Measurements from ENCODE around the gene FSD1L.
"Not testable (repeated sequence)": the region's sequence is repeated elsewhere in the genome, so short reads cannot be mapped to it uniquely, and the experiment has no call there.

Gene FSD1L

GRCh38 chr9:105510024-105510423 lies 62.2 kb downstream of the FSD1L start:
- peaks cover 63% of the 10 kb centered on the region for H3K36me3 ChIP-seq (ENCODE audit: insufficient read depth, low read length)
- no peak overlapping the region for H3K4me3 ChIP-seq (ENCODE audit: low read length)
- no peaks in the 10 kb centered on the region for H3K27me3 ChIP-seq (ENCODE audit: insufficient read depth, low read length)
- H3K4me1 ChIP-seq (ENCODE audit: insufficient read depth, low read length) = no peaks in the 10 kb centered on the region
- H3K9me3 ChIP-seq (ENCODE audit: low read length) = peaks cover 5% of the 10 kb centered on the region
- no peak overlapping the region for H2AFZ ChIP-seq (ENCODE audit: low read depth, low read length)

- H3K36me3 ChIP-seq (ENCODE audit: insufficient read depth, low read length) = peaks cover 75% of the 10 kb centered on the region
- no peaks in the 10 kb centered on the region for H3K27me3 ChIP-seq (ENCODE audit: insufficient read depth, low read length)
- no peaks in the 10 kb centered on the region for H3K4me1 ChIP-seq (ENCODE audit: insufficient read depth, low read length)
- peaks cover 18% of the 10 kb centered on the region for H3K9me3 ChIP-seq (ENCODE audit: low read length)
- H3K4me3 ChIP-seq (ENCODE audit: low read length) = no peak overlapping the region
- H2AFZ ChIP-seq (ENCODE audit: low read depth, low read length) = no peak overlapping the region
These were observed 63.6 kb downstream of the FSD1L start for GRCh38 chr9:105511446-105511845.

DNA sequence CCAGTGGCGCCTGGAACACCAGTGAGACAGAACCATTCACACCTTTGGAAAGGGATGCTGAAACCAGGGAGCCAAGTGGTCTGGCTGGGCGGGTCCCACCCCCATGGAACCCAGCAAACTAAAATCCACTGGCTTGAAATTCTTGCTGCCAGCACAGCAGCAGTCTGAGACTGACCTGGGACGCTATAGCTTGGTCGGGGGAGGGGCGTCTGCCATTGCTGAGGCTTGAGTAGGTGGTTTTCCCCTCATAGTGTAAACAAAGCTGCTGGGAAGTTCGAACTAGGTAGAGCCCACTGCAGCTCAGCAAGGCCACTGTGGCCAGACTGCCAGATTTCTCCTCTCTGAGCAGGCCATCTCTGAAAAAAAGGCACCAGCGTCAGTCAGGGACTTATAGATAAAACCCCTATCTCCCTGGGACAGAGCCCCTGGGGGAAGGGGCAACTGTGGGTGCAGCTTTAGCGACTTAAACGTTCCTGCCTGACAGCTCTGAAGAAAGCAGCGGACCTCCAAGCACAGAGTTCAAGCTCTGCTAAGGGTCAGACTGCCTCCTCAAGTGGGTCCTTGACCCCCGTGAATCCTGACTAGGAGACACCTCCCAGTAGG lies 68.1 kb downstream of the FSD1L start:
- no peaks in the 10 kb centered on the region for H3K27me3 ChIP-seq (ENCODE audit: insufficient read depth, low read length)
- no peak overlapping the region for H3K4me3 ChIP-seq (ENCODE audit: low read length)
- H3K4me1 ChIP-seq (ENCODE audit: insufficient read depth, low read length) = no peaks in the 10 kb centered on the region
- H3K9me3 ChIP-seq (ENCODE audit: low read length) = peaks cover 19% of the 10 kb centered on the region
- peaks cover 54% of the 10 kb centered on the region for H3K36me3 ChIP-seq (ENCODE audit: insufficient read depth, low read length)
- H2AFZ ChIP-seq (ENCODE audit: low read depth, low read length) = no peak overlapping the region

DNA sequence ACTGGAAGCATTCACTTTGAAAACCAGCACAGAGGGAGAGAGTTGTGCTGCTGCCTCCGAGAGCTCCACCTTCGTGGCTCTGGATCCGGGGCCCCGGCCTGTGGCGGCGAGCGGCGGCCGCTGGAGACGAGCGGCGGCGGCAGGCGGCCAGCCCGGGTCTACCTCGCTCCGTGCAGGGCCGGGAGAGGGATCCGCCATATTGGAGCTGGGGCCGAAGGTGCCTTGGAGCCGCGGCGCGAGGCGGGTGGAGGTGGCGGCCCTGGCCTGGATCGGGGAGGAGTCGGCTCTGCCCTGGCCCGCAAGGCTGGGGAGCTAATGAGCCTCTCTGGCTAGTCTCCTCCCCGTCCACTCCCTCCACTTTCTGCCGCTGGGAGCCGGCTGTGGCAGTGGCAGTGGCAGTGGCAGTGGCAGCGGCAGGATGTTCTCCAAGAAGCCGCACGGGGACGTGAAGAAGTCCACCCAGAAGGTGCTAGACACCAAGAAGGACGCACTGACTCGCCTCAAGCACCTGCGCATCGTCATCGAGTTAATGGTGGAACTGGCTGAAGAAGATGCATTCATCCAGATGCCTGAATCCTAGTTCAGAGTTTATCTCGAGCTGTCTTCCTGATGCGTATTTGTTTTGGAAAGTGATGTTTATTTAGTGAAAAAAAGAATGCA lies 72.0 kb downstream of the FSD1L start:
- H3K4me1 ChIP-seq (ENCODE audit: insufficient read depth, low read length); H3K27me3 ChIP-seq (ENCODE audit: insufficient read depth, low read length); H2AFZ ChIP-seq (ENCODE audit: low read depth, low read length): not testable (repeated sequence)
- Histone ChIP-seq H3K36me3 (ENCODE audit: insufficient read depth, low read length) (peaks cover 24% of the 10 kb centered on the region), H3K9me3 (ENCODE audit: low read length) (peaks cover 18% of the 10 kb centered on the region), H3K4me3 (ENCODE audit: low read length) (peak overlapping the region; percentile 38)

DNA sequence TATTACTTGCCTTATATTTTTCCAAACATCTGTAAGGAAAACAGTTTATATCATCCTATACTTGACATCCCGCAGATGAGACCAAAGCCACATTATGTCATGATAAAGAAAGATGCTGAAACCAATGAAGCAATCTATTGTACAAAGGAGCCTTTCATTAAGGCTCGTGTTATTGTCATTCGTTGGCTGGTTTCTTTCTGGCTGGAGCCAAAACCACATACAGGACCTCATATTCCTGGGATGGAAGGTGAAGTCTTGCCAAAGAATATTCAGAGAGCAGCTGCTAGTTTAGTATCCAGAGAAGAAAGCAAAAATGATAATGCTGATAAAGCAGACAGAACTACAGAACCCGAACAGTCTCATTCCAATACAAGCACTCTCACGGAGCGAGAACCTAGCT lies 73.2 kb downstream of the FSD1L start:
- H3K27me3 ChIP-seq (ENCODE audit: insufficient read depth, low read length); H3K9me3 ChIP-seq (ENCODE audit: low read length); H2AFZ ChIP-seq (ENCODE audit: low read depth, low read length); H3K4me1 ChIP-seq (ENCODE audit: insufficient read depth, low read length); H3K4me3 ChIP-seq (ENCODE audit: low read length): not testable (repeated sequence)
- peaks cover 15% of the 10 kb centered on the region for H3K36me3 ChIP-seq (ENCODE audit: insufficient read depth, low read length)

GRCh38 chr9:105522618-105523385 lies 75.0 kb downstream of the FSD1L start:
- not testable (repeated sequence) for H3K4me3 ChIP-seq (ENCODE audit: low read length); H3K36me3 ChIP-seq (ENCODE audit: insufficient read depth, low read length); H3K27me3 ChIP-seq (ENCODE audit: insufficient read depth, low read length)

GRCh38 chr9:105531530-105531929 lies 83.7 kb downstream of the FSD1L start:
- peaks cover 25% of the 10 kb centered on the region for H3K36me3 ChIP-seq (ENCODE audit: insufficient read depth, low read length)
- H3K4me1 ChIP-seq (ENCODE audit: insufficient read depth, low read length) = no peaks in the 10 kb centered on the region
- H3K4me3 ChIP-seq (ENCODE audit: low read length) = no peak overlapping the region
- H3K9me3 ChIP-seq (ENCODE audit: low read length) = no peaks in the 10 kb centered on the region
- no peak overlapping the region for H2AFZ ChIP-seq (ENCODE audit: low read depth, low read length)
- H3K27me3 ChIP-seq (ENCODE audit: insufficient read depth, low read length) = no peaks in the 10 kb centered on the region

More at GRCh38 chr9:105522618-105523385, 75.0 kb downstream of the FSD1L start:
- not testable (repeated sequence) for H3K9me3 ChIP-seq (ENCODE audit: low read length); H3K4me1 ChIP-seq (ENCODE audit: insufficient read depth, low read length); H2AFZ ChIP-seq (ENCODE audit: low read depth, low read length)

DNA sequence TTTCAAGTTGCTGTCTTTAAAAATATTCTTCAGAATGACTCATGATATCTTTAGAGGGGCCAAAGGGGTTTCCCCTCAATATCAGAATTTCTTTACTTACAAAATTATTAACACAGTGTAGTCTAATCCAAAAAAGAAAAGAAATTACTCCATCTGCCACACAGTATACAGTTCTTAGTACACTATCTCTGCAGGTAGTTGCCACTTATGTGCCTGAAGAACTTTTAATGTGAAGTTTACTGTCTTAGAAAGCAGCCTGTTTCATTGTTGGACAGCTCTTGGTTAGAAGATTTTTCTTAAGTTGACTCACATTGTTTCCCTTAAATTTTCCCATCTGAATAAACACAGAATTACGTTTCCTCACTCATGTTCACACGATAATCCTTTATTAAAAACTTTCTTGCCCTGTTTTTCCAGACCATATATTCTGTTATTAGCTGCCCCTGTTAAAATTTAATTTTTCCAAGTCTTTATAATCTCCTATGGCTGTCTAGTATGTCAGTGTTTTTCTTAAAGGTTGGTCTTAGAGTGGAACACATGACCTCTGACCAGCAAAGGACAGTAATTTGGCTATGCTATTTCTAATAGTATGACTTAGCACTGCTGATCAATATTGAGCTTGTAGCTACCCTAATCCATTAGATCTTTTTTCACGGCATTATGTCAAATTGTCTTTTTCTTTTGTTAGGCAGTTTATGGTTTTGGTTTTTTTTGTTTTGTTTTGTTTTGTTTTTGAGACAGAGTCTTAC lies 88.3 kb downstream of the FSD1L start:
- no peaks in the 10 kb centered on the region for H3K4me1 ChIP-seq (ENCODE audit: insufficient read depth, low read length)
- H3K36me3 ChIP-seq (ENCODE audit: insufficient read depth, low read length) = peaks cover 39% of the 10 kb centered on the region
- H3K9me3 ChIP-seq (ENCODE audit: low read length) = no peaks in the 10 kb centered on the region
- no peaks in the 10 kb centered on the region for H3K27me3 ChIP-seq (ENCODE audit: insufficient read depth, low read length)
- H2AFZ ChIP-seq (ENCODE audit: low read depth, low read length) = no peak overlapping the region
- no peak overlapping the region for H3K4me3 ChIP-seq (ENCODE audit: low read length)

DNA sequence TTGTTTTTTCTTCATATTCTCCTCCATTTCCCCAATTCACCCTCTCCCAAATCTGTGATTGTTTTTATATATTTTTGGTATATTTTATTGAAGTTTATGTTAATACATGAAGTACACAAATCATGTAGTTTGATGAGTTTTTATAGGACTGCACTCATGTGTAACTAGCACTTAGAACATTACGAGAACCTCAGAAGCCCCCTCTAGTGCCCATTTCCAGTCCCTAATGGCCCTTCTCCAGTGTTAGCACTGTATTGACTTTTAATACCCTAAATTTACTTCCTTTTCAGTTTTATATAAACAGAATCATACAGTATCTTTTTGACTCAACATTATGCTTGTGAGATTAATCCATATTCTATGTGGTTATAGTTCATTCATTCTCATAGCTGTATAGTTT lies 91.6 kb downstream of the FSD1L start:
- Histone ChIP-seq H3K27me3 (ENCODE audit: insufficient read depth, low read length) (no peaks in the 10 kb centered on the region), H3K9me3 (ENCODE audit: low read length) (no peaks in the 10 kb centered on the region), H2AFZ (ENCODE audit: low read depth, low read length) (no peak overlapping the region), H3K36me3 (ENCODE audit: insufficient read depth, low read length) (peaks cover 39% of the 10 kb centered on the region), H3K4me3 (ENCODE audit: low read length) (no peak overlapping the region), H3K4me1 (ENCODE audit: insufficient read depth, low read length) (no peaks in the 10 kb centered on the region)

DNA sequence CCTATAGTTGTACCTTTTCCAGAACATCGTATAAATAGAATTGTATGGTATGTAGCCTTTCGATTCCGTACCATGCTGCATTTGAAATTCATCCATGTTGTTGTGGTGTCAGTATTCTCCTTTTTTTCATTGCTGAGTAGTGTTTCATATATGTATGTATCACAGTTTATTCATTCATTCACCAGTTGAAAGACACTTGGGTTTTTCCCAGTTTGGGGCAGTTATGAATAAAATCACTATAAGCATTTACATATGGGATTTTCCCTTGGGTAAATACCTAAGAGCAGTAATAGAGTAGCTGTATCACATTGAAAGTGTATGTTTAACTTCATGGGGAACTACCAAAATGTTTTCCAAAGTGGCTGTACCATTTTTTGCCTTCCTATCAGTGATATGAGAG lies 94.0 kb downstream of the FSD1L start:
- Histone ChIP-seq H3K27me3 (ENCODE audit: insufficient read depth, low read length) (no peaks in the 10 kb centered on the region), H3K9me3 (ENCODE audit: low read length) (no peaks in the 10 kb centered on the region), H3K4me1 (ENCODE audit: insufficient read depth, low read length) (no peaks in the 10 kb centered on the region), H3K4me3 (ENCODE audit: low read length) (no peak overlapping the region), H3K36me3 (ENCODE audit: insufficient read depth, low read length) (peaks cover 27% of the 10 kb centered on the region), H2AFZ (ENCODE audit: low read depth, low read length) (no peak overlapping the region)

- Histone ChIP-seq H3K4me3 (ENCODE audit: low read length) (no peak overlapping the region), H3K36me3 (ENCODE audit: insufficient read depth, low read length) (peaks cover under 1% of the 10 kb centered on the region), H3K9me3 (ENCODE audit: low read length) (no peaks in the 10 kb centered on the region), H3K4me1 (ENCODE audit: insufficient read depth, low read length) (peaks cover 6% of the 10 kb centered on the region), H3K27me3 (ENCODE audit: insufficient read depth, low read length) (no peaks in the 10 kb centered on the region), H2AFZ (ENCODE audit: low read depth, low read length) (no peak overlapping the region)
These were observed 106.2 kb downstream of the FSD1L start for GRCh38 chr9:105554042-105554441.

- H3K4me1 ChIP-seq (ENCODE audit: insufficient read depth, low read length) = peaks cover 8% of the 10 kb centered on the region
- H2AFZ ChIP-seq (ENCODE audit: low read depth, low read length) = peak within 1 kb of the TSS; percentile 95
- no peaks in the 10 kb centered on the region for H3K27me3 ChIP-seq (ENCODE audit: insufficient read depth, low read length)
- H3K36me3 ChIP-seq (ENCODE audit: insufficient read depth, low read length) = peaks cover 3% of the 10 kb centered on the region
- H3K9me3 ChIP-seq (ENCODE audit: low read length) = peaks cover 5% of the 10 kb centered on the region
- H3K4me3 ChIP-seq (ENCODE audit: low read length) = peak within 1 kb of the TSS; percentile 73
These were observed 110.2 kb downstream of the FSD1L start, which contains the start of gene FKTN for GRCh38 chr9:105557804-105558610. FKTN (plus strand) TSS chr9:105558131; CDS start chr9:105575033, 16,902 bp downstream.
